Mammary epithelial cell (primary cell): Measurements from ENCODE around the gene AGMAT.

Experiments
- EZH2 ChIP-seq: IDR thresholded peaks from 2 replicates; pipeline ENCODE4 v1.6.1; 2012; ENCODE audit warnings: low read length, inconsistent platforms, borderline replicate concordance
- TF ChIP-seq, protein P1 (sequence below), 2 donors: IDR thresholded peaks in 1 of 2; conservative IDR thresholded peaks in 1 of 2; 2 replicates each; pipeline ENCODE4 v1.5.1; 2011 to 2012; ENCODE audit warnings: inconsistent platforms in 2 of 2, low read length in 2 of 2, mild to moderate bottlenecking in 2 of 2, control low read depth in 1 of 2, low read depth in 1 of 2; ENCODE audit not compliant: insufficient read depth in 1 of 2; ENCODE audit errors: extremely low read depth in 1 of 2

DNA sequence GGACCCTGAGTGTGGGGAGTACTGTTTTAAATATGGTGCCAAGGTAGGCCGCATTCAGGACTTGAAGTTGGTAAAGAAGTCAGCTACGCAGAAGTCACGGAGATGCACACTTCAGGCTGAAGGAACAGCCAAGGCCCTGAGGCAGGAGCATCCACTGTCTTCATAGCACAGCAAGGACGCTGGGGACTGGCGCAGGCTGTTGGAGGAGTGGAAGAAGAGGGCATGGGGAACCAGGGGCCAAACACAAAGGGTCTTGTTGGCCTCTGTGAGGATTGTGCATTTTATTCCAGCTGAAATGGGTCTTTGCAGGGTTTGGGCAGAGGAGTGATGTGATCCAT is 41.6 kb downstream of the AGMAT start:
- TF ChIP-seq, protein P1, sequence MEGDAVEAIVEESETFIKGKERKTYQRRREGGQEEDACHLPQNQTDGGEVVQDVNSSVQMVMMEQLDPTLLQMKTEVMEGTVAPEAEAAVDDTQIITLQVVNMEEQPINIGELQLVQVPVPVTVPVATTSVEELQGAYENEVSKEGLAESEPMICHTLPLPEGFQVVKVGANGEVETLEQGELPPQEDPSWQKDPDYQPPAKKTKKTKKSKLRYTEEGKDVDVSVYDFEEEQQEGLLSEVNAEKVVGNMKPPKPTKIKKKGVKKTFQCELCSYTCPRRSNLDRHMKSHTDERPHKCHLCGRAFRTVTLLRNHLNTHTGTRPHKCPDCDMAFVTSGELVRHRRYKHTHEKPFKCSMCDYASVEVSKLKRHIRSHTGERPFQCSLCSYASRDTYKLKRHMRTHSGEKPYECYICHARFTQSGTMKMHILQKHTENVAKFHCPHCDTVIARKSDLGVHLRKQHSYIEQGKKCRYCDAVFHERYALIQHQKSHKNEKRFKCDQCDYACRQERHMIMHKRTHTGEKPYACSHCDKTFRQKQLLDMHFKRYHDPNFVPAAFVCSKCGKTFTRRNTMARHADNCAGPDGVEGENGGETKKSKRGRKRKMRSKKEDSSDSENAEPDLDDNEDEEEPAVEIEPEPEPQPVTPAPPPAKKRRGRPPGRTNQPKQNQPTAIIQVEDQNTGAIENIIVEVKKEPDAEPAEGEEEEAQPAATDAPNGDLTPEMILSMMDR (conservative IDR thresholded peaks at IDR 0.05 in 1 of 2, IDR thresholded peaks at IDR 0.05 in 1 of 2; ENCODE audit: extremely low read depth in 1 of 2, insufficient read depth in 1 of 2, low read depth in 1 of 2, low read length in 2 of 2), result no peak
- no peak for TF ChIP-seq EZH2
